ENCODE results near the gene COPS3.

COPS3 gene

DNA sequence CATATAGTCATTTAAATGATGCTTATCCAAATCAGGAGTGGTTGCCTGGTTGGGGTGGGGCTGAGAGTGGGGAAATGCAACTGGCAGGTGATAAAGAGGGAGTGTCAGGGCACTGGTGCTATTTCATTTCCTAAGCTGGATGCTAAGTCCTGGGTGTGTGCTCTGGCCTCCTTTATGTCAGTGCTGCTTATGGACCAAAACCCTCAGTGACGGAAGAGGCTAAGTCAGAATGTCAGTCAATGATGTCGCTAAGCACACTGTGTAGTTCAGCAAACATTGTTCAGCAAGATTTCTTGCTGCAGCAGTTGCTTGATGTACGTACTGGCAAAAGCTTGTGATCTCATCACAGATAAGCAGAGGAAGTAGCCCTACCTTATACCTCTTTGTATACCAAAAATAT, 27.6 kb downstream of the COPS3 start:
- no peak for ATAC-seq
- TF ChIP-seq SNAI2 (CRISPR knock-in tag; IDR thresholded peaks at IDR 0.05) (no peak), ZNF70 (CRISPR knock-in tag; IDR thresholded peaks at IDR 0.05) (no peak), ZFP3 (CRISPR knock-in tag; IDR thresholded peaks at IDR 0.05) (no peak), CSDC2 (CRISPR knock-in tag; IDR thresholded peaks at IDR 0.05) (no peak), GLIS3 (CRISPR knock-in tag; IDR thresholded peaks at IDR 0.05) (no peak), TSHZ2 (CRISPR knock-in tag; IDR thresholded peaks at IDR 0.05) (no peak), ARNTL (CRISPR knock-in tag; IDR thresholded peaks at IDR 0.05; ENCODE audit: borderline replicate concordance, low read depth) (no peak), BACH2 (CRISPR knock-in tag; IDR thresholded peaks at IDR 0.05; ENCODE audit: borderline replicate concordance) (no peak), ZFP30 (CRISPR knock-in tag; IDR thresholded peaks at IDR 0.05) (no peak)
- TF ChIP-seq, protein P1, sequence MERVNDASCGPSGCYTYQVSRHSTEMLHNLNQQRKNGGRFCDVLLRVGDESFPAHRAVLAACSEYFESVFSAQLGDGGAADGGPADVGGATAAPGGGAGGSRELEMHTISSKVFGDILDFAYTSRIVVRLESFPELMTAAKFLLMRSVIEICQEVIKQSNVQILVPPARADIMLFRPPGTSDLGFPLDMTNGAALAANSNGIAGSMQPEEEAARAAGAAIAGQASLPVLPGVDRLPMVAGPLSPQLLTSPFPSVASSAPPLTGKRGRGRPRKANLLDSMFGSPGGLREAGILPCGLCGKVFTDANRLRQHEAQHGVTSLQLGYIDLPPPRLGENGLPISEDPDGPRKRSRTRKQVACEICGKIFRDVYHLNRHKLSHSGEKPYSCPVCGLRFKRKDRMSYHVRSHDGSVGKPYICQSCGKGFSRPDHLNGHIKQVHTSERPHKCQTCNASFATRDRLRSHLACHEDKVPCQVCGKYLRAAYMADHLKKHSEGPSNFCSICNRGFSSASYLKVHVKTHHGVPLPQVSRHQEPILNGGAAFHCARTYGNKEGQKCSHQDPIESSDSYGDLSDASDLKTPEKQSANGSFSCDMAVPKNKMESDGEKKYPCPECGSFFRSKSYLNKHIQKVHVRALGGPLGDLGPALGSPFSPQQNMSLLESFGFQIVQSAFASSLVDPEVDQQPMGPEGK (CRISPR knock-in tag; IDR thresholded peaks at IDR 0.05; ENCODE audit: borderline replicate concordance), result no peak

DNA sequence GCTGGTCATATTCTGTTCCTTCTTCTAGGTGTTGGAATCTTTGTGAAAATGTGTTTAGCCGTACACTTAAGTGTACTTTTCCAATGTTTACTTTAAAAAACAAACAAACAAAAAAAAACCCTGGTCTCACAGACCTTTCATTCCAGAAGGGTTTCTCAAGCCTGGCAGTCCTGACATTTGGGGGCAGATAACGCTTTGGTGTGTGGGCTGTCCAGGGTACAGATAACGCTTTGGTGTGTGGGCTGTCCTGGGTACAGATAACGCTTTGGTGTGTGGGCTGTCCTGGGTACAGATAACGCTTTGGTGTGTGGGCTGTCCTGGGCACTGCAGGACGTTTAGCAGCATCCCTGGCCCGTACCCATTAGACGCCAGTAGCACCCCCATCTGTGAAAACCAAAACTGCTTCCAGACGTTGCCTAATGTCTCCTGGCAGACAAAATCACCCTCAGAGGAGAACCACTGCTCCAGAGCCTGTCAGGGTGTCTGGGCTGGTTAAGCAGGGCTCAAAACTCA, 28.8 kb downstream of the COPS3 start:
- ATAC-seq, result no peak; the same call in 2 of the 3 replicates
- TF ChIP-seq ZNF8 (CRISPR knock-in tag; IDR thresholded peaks at IDR 0.05), result no peak
- TF ChIP-seq ZNF565 (CRISPR knock-in tag; conservative IDR thresholded peaks at IDR 0.05; ENCODE audit: low read depth), result no peak
- TF ChIP-seq, protein P2, sequence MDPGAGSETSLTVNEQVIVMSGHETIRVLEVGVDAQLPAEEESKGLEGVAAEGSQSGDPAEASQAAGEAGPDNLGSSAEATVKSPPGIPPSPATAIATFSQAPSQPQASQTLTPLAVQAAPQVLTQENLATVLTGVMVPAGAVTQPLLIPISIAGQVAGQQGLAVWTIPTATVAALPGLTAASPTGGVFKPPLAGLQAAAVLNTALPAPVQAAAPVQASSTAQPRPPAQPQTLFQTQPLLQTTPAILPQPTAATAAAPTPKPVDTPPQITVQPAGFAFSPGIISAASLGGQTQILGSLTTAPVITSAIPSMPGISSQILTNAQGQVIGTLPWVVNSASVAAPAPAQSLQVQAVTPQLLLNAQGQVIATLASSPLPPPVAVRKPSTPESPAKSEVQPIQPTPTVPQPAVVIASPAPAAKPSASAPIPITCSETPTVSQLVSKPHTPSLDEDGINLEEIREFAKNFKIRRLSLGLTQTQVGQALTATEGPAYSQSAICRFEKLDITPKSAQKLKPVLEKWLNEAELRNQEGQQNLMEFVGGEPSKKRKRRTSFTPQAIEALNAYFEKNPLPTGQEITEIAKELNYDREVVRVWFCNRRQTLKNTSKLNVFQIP (CRISPR knock-in tag; IDR thresholded peaks at IDR 0.05; ENCODE audit: borderline replicate concordance, low read depth), result no peak
- no peak for TF ChIP-seq ESRRG (CRISPR knock-in tag; IDR thresholded peaks at IDR 0.05)
- no peak for TF ChIP-seq TSHZ2 (CRISPR knock-in tag; IDR thresholded peaks at IDR 0.05)
- TF ChIP-seq ZFP3 (CRISPR knock-in tag; IDR thresholded peaks at IDR 0.05), result no peak
- no peak for TF ChIP-seq SNAI2 (CRISPR knock-in tag; IDR thresholded peaks at IDR 0.05)
- TF ChIP-seq, protein P1 (CRISPR knock-in tag; IDR thresholded peaks at IDR 0.05; ENCODE audit: borderline replicate concordance), result no peak
- no peak for TF ChIP-seq ZC3H10 (CRISPR knock-in tag; IDR thresholded peaks at IDR 0.05)
- TF ChIP-seq TOX (CRISPR knock-in tag; IDR thresholded peaks at IDR 0.05; ENCODE audit: borderline replicate concordance), result no peak
- no peak for TF ChIP-seq ZFP30 (CRISPR knock-in tag; IDR thresholded peaks at IDR 0.05)
- TF ChIP-seq, protein P3, sequence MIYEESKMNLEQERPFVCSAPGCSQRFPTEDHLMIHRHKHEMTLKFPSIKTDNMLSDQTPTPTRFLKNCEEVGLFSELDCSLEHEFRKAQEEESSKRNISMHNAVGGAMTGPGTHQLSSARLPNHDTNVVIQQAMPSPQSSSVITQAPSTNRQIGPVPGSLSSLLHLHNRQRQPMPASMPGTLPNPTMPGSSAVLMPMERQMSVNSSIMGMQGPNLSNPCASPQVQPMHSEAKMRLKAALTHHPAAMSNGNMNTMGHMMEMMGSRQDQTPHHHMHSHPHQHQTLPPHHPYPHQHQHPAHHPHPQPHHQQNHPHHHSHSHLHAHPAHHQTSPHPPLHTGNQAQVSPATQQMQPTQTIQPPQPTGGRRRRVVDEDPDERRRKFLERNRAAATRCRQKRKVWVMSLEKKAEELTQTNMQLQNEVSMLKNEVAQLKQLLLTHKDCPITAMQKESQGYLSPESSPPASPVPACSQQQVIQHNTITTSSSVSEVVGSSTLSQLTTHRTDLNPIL (CRISPR knock-in tag; IDR thresholded peaks at IDR 0.05; ENCODE audit: low read depth), result no peak
- TF ChIP-seq, protein P4, sequence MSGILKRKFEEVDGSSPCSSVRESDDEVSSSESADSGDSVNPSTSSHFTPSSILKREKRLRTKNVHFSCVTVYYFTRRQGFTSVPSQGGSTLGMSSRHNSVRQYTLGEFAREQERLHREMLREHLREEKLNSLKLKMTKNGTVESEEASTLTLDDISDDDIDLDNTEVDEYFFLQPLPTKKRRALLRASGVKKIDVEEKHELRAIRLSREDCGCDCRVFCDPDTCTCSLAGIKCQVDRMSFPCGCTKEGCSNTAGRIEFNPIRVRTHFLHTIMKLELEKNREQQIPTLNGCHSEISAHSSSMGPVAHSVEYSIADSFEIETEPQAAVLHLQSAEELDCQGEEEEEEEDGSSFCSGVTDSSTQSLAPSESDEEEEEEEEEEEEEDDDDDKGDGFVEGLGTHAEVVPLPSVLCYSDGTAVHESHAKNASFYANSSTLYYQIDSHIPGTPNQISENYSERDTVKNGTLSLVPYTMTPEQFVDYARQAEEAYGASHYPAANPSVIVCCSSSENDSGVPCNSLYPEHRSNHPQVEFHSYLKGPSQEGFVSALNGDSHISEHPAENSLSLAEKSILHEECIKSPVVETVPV (CRISPR knock-in tag; IDR thresholded peaks at IDR 0.05), result no peak
- no peak for TF ChIP-seq ARNTL (CRISPR knock-in tag; IDR thresholded peaks at IDR 0.05; ENCODE audit: borderline replicate concordance, low read depth)
- no peak for TF ChIP-seq ZNF70 (CRISPR knock-in tag; IDR thresholded peaks at IDR 0.05)
- no peak for TF ChIP-seq ISL1 (CRISPR knock-in tag; IDR thresholded peaks at IDR 0.05)
- TF ChIP-seq RARB (CRISPR knock-in tag; IDR thresholded peaks at IDR 0.05), result no peak
- no peak for TF ChIP-seq TCF4 (CRISPR knock-in tag; IDR thresholded peaks at IDR 0.05; ENCODE audit: borderline replicate concordance)
- TF ChIP-seq BACH2 (CRISPR knock-in tag; IDR thresholded peaks at IDR 0.05; ENCODE audit: borderline replicate concordance), result no peak
- no peak for TF ChIP-seq GLIS3 (CRISPR knock-in tag; IDR thresholded peaks at IDR 0.05)
